A673 (cell line): ENCODE data around the gene WDR45B. TPM values are rescaled to one million over a fixed set of nuclear protein-coding genes. Genes with fewer than 3 reads are reported as not detected.

Experiments used
- BruUV-seq: library from RNA; stranded (reverse); fragments of 400-500 nt; replicated peaks from 2 replicates; lab custom pipeline; 2021; lab: Mats Ljungman, UMichigan
- CTCF ChIA-PET: fragments of 300-600 bp; sonication (Branson Sonifier 250); formaldehyde crosslinking; loops from one replicate; lab custom pipeline; 2022; ENCODE audit warnings: antibody characterized with exemption; lab: Charles Lee
- POLR2A ChIA-PET: fragments of 300-600 bp; sonication (Branson Sonifier 250); formaldehyde crosslinking; loops from one replicate; lab custom pipeline; 2022; ENCODE audit warnings: antibody characterized with exemption; ENCODE audit not compliant: low non-redundant PET; lab: Charles Lee
- DNase-seq: peaks from one replicate; pipeline ENCODE4 v3.0.0-alpha.2; 2015; ENCODE audit warnings: low spot score
- H3K27ac ChIP-seq: fragments of 200-600 bp; sonication (generic); 2 replicates; pipeline ENCODE4 v1.5.1; 2016; ENCODE audit warnings: mixed run types, low read depth, mild to moderate bottlenecking, mixed read lengths, antibody characterized with exemption, low read length; ENCODE audit not compliant: poor library complexity, severe bottlenecking
- H3K27me3 ChIP-seq: fragments of 200-600 bp; sonication (generic); replicated peaks from 2 replicates; pipeline ENCODE4 v1.6.1; 2017; ENCODE audit warnings: mixed run types, low read depth, mild to moderate bottlenecking, mixed read lengths, antibody characterized with exemption, low read length; ENCODE audit not compliant: insufficient read depth, poor library complexity
- H3K36me3 ChIP-seq: fragments of 200-600 bp; sonication (generic); 2 replicates; pipeline ENCODE4 v1.6.1; 2016; ENCODE audit warnings: mixed run types, mild to moderate bottlenecking, mixed read lengths, antibody characterized with exemption, low read length; ENCODE audit not compliant: insufficient read depth, poor library complexity, severe bottlenecking
- H3K4me1 ChIP-seq: fragments of 200-600 bp; sonication (generic); 2 replicates; pipeline ENCODE4 v1.6.1; 2017; ENCODE audit warnings: mixed run types, mild to moderate bottlenecking, mixed read lengths, antibody characterized with exemption, low read length; ENCODE audit not compliant: insufficient read depth, poor library complexity, severe bottlenecking
- H3K4me3 ChIP-seq: fragments of 200-600 bp; sonication (generic); 2 replicates; pipeline ENCODE4 v1.5.1; 2016; ENCODE audit warnings: low read depth, mixed run types, mild to moderate bottlenecking, mixed read lengths, low read length; ENCODE audit not compliant: poor library complexity, severe bottlenecking
- H3K9me3 ChIP-seq: fragments of 200-600 bp; sonication (generic); 2 replicates; pipeline ENCODE4 v1.6.1; 2016; ENCODE audit warnings: mixed run types, low read depth, mild to moderate bottlenecking, mixed read lengths, antibody characterized with exemption, low read length; ENCODE audit not compliant: poor library complexity, severe bottlenecking
- CTCF ChIP-seq: fragments of 300-800, 200-600 bp; sonication (generic); conservative IDR thresholded peaks from 2 replicates; pipeline ENCODE4 v1.5.1; 2017; ENCODE audit warnings: low read depth, mild to moderate bottlenecking, antibody characterized with exemption, low read length, moderate library complexity, mixed read lengths
- EZH2 ChIP-seq: fragments of 200-600 bp; sonication (generic); IDR thresholded peaks from 2 replicates; pipeline ENCODE4 v1.6.1; 2017; ENCODE audit warnings: borderline replicate concordance, low read depth, mild to moderate bottlenecking, mixed read lengths, antibody characterized with exemption, low read length; ENCODE audit not compliant: poor library complexity, severe bottlenecking
- intact Hi-C: fragments of 100-400 bp; cut with micrococcal nuclease; formaldehyde crosslinking; loops from one replicate; pipeline ENCODE4 v1.10.0; 2022; ENCODE audit not compliant: unreplicated experiment
- total RNA-seq: library from RNA; stranded (reverse); gene quantifications from 2 replicates; pipeline ENCODE4 v1.2.3, GENCODE V29; 2021

WDR45B gene
- total RNA-seq, 1 experiment from 2014 or later: 73.0 TPM

- no peak overlapping the region for H3K4me3 ChIP-seq
- POLR2A ChIA-PET: no interaction called here
- H3K36me3 ChIP-seq: no peaks in the 10 kb centered on the region
- CTCF ChIA-PET: no interaction called here
- H3K9me3 ChIP-seq: peaks cover 8% of the 10 kb centered on the region
- H3K27ac ChIP-seq: no peak overlapping the region
- DNase-seq: no peak
- H3K27me3 ChIP-seq: peaks cover 9% of the 10 kb centered on the region
- TF ChIP-seq EZH2: no peak
- no peak for TF ChIP-seq CTCF
- no TSS peak for BruUV-seq
- intact Hi-C loops: no loop called here
- H3K4me1 ChIP-seq: no peaks in the 10 kb centered on the region
Observed at GRCh38 chr17:82696259-82696658, 48.0 kb upstream of the WDR45B start.

GRCh38 chr17:82694647-82695046 is 46.4 kb upstream of the WDR45B start:
- H3K27ac ChIP-seq: no peak overlapping the region
- no peak overlapping the region for H3K4me3 ChIP-seq
- peaks cover 9% of the 10 kb centered on the region for H3K27me3 ChIP-seq
- H3K4me1 ChIP-seq: no peaks in the 10 kb centered on the region
- peaks cover 8% of the 10 kb centered on the region for H3K9me3 ChIP-seq
- intact Hi-C loops: no loop called here
- no peaks in the 10 kb centered on the region for H3K36me3 ChIP-seq
- BruUV-seq: no TSS peak
- TF ChIP-seq CTCF: no peak
- TF ChIP-seq EZH2: no peak
- no peak for DNase-seq
- ChIA-PET POLR2A (no interaction called here), CTCF (no interaction called here)

- no TSS peak for BruUV-seq
- Histone ChIP-seq H3K27me3 (peaks cover 9% of the 10 kb centered on the region), H3K4me3 (no peak overlapping the region), H3K36me3 (no peaks in the 10 kb centered on the region), H3K4me1 (no peaks in the 10 kb centered on the region), H3K9me3 (peaks cover 8% of the 10 kb centered on the region), H3K27ac (no peak overlapping the region)
- POLR2A ChIA-PET: no interaction called here
- no peak for DNase-seq
- TF ChIP-seq EZH2: no peak
- no peak for TF ChIP-seq CTCF
- intact Hi-C loops: no loop called here
- CTCF ChIA-PET: no interaction called here
Observed at GRCh38 chr17:82693168-82693867, 45.1 kb upstream of the WDR45B start.
